22Rv1 (cell line): ENCODE measurements around the gene GCSAML.

Experiments
- ZFX ChIP-seq: fragments of 450-650 bp; IDR thresholded peaks from 2 replicates; pipeline ENCODE4 v1.6.1; 2017; ENCODE audit warnings: antibody characterized with exemption, borderline replicate concordance
- TF ChIP-seq, protein P1 (sequence below): fragments of 450-650 bp; IDR thresholded peaks from 2 replicates; pipeline ENCODE4 v1.5.1; 2017; ENCODE audit warnings: mild to moderate bottlenecking

GRCh38 chr1:247588060-247588459, 39.1 kb downstream of the GCSAML start, which contains the start of gene OR2G2:
- TF ChIP-seq, protein P1, sequence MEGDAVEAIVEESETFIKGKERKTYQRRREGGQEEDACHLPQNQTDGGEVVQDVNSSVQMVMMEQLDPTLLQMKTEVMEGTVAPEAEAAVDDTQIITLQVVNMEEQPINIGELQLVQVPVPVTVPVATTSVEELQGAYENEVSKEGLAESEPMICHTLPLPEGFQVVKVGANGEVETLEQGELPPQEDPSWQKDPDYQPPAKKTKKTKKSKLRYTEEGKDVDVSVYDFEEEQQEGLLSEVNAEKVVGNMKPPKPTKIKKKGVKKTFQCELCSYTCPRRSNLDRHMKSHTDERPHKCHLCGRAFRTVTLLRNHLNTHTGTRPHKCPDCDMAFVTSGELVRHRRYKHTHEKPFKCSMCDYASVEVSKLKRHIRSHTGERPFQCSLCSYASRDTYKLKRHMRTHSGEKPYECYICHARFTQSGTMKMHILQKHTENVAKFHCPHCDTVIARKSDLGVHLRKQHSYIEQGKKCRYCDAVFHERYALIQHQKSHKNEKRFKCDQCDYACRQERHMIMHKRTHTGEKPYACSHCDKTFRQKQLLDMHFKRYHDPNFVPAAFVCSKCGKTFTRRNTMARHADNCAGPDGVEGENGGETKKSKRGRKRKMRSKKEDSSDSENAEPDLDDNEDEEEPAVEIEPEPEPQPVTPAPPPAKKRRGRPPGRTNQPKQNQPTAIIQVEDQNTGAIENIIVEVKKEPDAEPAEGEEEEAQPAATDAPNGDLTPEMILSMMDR: no peak
- TF ChIP-seq ZFX: no peak
